SK-N-SH treated with all-trans-retinoic acid at 6 μM for 48 hours (cell line): ENCODE data around the gene CACNA1B.

Experiments used
- ISL1 ChIP-seq: fragments of 250-450 bp; sonication (Bioruptor Pico); IDR thresholded peaks from 2 replicates; pipeline ENCODE4 v2.1.2; 2022; ENCODE audit warnings: mild to moderate bottlenecking, moderate library complexity
- OSR1 ChIP-seq: fragments of 250-450 bp; sonication (Bioruptor Pico); IDR thresholded peaks from 2 replicates; pipeline ENCODE4 v1.8.0; 2022; ENCODE audit warnings: moderate library complexity, mild to moderate bottlenecking, inconsistent platforms
- TF ChIP-seq, protein P1 (sequence below): fragments of 250-450 bp; sonication (Bioruptor Pico); IDR thresholded peaks from 2 replicates; pipeline ENCODE4 v1.8.0; 2020; ENCODE audit warnings: mild to moderate bottlenecking, moderate library complexity, borderline replicate concordance

DNA sequence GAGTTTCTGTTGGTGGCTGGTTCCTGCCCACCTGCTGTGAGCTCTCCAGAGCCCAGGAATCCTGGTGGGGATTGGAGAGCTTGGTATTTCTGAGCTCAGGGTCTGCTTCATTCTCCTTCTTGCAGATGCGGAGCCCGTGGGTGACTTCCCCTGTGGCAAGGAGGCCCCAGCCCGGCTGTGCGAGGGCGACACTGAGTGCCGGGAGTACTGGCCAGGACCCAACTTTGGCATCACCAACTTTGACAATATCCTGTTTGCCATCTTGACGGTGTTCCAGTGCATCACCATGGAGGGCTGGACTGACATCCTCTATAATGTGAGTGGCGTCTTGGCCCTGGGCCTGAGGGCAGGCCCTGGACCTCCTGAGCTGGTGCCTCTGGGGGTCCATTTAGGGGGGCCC lies 39.5 kb downstream of the CACNA1B start:
- TF ChIP-seq, protein P1, sequence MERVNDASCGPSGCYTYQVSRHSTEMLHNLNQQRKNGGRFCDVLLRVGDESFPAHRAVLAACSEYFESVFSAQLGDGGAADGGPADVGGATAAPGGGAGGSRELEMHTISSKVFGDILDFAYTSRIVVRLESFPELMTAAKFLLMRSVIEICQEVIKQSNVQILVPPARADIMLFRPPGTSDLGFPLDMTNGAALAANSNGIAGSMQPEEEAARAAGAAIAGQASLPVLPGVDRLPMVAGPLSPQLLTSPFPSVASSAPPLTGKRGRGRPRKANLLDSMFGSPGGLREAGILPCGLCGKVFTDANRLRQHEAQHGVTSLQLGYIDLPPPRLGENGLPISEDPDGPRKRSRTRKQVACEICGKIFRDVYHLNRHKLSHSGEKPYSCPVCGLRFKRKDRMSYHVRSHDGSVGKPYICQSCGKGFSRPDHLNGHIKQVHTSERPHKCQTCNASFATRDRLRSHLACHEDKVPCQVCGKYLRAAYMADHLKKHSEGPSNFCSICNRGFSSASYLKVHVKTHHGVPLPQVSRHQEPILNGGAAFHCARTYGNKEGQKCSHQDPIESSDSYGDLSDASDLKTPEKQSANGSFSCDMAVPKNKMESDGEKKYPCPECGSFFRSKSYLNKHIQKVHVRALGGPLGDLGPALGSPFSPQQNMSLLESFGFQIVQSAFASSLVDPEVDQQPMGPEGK (CRISPR knock-in tag), result no peak
- TF ChIP-seq ISL1 (no peak), OSR1 (no peak)
